GM21619 (cell line): ENCODE results near the gene HIVEP3.

Experiments
- ATAC-seq: cut with Tn5 transposase; IDR thresholded peaks from one replicate; pipeline ENCODE4 v1.9.1; 2021; ENCODE audit not compliant: unreplicated experiment

HIVEP3 gene

DNA sequence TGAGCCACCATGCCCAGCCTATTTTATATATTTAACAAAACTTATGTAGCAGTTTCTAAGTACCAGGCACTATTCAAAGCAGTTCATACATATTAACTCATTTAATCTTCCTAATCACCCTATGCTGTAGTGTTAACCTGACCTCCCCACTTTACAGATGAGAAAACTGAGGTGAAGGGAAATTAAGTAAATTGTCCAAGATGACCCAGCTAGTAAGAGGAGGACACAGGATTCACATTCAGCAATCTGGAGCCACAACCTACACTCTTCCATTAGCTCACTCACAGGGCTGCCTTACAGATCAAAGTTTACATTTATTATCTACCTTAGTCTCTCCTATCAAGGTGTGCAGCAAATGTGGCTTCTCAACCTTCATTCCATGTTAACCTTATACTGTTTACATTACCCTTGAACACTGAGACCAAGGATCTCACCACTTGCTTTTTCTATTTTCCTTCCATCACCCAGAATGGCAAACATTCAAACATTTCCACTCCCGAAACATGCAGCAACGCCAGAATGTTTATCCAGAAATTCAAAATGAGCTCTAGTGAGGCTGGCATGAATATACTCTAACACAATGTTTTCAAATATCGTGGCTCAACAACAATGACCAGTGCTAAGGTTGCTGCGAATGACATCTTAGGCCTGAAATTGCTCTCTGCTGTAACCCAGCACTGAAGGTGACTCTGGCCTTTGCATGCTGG, 24.5 kb downstream of the HIVEP3 start:
- no peak for ATAC-seq

DNA sequence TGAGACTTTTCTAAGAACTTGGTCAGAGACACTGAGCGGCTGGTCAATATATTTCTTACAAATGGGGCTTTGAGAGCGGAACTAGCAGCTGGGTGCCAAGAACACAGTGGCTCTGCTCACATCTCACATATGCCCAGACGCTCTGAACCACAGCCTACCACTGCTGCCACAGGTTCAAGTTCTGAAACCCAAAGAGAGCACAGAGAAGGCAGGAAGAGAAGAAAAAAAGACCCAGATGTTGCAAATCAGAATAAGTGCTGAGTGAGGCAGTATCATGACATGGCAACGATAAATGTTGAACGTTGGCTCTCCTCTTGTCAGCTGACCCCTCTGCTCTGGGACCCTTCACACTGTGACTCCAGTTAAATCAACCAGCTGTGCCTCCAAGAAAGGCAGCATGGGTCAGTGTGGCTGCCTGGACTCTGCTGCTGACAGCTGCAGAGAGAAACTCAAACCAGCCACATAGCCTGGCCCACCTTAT, 26.4 kb downstream of the HIVEP3 start:
- no peak for ATAC-seq

DNA sequence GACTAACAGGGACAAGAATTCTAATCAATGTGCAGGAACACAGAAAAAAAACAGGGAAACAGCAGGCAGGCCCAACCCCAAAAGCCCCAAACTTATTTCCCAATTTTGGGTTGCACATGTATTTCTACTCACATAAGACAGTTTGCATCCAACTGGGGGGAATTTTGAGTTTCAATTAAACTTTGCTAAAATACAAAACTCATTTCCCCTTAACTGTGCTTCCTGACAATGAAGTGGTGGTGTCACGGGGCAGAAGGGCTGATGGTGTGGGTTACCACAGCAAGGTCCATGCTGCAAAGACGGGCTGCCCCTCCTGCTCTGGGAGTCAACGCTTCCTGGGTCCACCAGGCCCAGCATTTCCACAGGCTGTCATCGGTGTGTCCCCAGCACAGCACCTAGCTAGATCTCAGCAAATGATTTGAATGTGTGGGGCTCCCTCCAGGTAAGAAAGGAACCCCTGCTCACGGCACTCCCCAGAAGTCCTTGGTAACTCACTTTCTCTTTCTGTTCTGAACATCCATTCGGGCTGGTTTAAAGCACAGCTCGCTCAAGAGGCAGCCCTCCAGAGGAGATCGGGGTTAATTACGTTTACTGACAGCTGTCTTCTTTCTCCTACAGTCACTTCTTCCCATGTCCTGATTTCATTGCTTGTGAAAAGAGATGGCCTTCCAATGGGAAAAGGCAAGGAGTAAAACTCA, 27.4 kb downstream of the HIVEP3 start:
- peak; percentile 92 for ATAC-seq

DNA sequence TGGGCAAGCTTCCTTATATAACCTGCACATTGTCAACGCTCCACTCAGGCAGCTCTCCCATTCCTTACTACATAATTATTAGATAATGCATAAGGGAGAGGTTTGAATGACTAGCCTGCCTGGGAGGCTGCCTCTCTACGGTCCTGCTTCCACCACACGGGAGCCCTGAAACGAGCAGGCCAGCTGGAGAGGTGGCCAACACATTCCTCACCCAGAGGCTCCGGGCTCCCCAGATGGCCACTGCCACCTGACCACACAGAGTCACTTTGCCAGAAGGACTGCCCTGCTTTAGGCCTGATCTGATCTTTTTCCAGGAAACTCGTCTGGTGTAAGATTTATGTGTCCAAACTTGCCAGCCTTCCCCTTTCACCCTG, 27.9 kb downstream of the HIVEP3 start:
- no peak for ATAC-seq

DNA sequence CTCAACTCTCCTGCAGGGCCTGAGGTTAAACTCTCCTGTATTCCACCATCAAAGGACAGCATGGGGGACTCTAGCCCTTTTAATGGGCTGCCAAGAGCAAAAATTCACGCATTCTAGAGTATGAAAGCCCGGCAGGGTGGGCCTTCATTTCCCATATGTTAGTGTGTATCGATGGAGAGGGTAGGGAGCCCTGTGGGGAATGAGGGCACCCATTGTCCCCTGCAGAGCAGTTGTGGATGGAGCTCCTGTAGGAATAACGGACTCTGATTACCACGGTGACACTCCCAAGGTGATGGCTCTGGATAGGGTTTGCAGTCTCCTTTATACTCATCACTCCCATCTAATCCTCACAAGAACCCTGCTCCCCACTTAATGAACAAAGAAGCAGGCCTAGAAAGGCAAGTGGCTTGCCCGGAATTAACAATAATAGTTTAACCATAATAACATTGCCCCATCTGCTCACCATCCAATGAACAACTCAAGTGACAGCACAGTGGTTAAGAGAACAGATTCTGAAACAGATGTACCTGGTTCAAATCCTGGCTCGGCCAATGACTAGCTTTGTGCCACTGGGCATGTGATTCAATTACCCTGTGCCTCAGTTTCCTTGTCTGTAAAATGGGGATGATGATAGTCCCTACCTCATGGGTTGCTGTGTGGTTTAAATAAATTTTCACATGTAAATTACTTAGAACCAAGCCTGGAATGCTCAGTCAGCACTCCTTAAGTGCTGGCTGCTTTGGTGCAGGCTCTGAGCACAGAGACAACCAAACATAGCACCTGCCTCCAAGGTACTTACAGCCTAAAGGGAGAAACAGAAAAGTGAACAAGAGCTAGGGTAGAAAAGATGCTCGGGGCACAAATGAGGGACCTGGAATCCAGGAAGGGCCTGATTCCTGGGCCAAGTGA, 29.0 kb downstream of the HIVEP3 start:
- no peak for ATAC-seq

DNA sequence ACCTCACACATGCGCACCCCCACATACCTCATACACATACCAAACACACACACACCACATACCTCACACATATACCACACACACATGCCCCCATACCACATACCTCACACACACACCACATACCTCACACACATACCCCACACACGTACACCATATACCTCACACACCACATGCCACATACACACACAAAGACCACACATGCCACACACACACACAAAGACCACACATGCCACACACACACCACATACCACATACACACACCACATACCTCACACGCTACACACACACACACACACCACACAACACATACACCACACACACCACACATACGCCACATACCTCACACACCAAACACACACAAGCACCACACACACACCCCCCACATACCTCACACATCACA, 30.0 kb downstream of the HIVEP3 start:
- no peak for ATAC-seq

DNA sequence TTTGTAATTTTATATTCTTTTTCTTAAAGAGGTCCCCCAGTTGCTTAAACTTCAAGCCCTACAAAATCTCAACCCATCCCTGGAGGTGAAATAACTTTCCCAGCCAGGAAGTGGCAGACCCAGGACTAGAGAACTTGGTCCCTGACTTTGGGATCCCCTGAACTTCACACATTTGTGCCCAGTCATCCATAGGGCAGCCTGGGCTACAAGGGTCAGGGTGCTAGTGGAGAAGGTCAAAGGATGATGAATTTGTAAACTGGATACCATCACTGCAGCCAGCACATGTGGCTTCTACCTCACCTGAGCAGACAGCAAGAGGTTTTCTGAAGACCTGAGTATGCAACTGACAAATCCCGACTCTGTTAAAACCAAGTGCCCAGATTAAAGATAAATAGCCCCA, 31.4 kb downstream of the HIVEP3 start:
- ATAC-seq: no peak

DNA sequence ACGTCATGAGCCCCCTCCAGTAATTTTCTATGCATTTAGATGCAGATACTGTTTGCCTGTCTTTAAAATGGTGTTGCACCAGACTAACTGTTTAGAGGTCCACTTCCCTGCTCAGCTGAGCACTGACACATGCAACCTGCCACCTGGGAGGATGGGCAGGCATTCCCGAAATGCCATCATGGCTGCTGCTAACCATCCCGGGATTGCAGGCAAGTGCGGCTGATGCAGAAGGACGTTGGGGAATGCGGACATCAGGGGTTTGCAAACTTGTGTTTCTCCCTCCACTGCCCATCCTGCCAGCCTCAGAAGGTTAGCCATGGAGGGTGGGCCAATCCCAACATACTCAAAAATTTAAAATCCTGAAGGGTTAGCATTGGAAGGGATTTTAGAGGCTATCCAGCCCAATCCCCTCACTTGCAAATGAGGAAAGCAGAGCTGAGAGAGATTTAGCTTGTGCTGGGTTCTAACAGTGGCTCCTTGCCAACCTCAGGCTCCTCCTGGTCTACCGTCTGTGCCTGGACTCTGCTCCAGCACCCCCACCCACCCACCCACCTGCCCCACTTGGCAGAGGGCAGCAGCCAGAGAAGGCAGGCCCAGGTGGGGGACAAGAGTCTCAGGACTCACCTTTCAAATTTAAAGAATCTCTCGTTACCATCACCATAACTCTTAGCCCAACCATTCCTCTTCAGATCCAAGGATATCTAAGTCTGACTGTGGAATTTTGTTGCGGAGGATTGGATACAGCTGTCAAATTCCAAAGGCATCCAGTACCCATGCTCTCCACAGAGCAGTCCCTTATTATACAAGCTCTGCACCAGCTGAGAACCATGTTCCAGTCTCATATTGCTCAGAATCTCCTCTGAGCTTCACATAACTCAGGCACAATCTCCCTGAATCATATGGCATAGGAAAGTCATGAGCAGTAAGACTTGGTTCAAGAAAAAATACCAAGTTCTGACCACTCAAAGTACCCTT, 34.2 kb downstream of the HIVEP3 start:
- ATAC-seq: no peak

DNA sequence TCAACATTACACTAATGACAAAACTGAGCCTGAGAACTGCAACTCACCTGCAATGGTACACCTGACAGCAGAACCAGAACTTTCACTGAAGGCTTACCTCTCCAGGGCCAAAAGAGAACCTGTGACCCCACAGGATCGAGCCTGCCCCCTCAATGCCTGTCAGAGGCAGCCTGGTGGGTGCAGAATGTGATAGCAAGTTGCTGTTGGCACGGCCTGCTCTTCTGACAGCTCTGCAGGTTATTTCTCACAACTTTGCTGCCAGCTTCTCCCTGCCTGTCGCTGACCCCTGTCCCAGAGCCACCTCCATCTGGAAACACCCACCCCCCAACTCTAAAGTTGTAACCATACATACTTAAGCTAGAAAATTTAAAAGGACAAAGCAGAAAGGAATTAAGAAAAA, 35.2 kb downstream of the HIVEP3 start:
- no peak for ATAC-seq

DNA sequence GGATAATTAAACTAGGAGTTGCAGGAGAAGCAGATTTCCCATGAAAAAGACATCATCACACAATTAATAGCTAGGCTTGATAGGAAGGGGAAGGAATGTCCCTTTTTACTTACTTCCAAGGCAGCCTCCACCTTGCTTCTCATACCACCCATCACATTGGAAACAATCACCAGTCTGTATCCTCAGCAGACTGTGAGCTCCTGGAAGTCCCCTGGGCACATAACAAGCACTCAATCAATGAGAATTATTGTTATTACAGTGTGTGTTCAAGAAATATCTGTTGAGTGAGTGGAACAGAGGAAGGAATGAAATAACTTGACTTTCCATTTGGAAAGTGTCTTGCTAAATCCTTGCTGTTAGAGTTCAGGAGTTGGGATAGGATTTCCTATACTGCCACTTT, 36.2 kb downstream of the HIVEP3 start:
- no peak for ATAC-seq

DNA sequence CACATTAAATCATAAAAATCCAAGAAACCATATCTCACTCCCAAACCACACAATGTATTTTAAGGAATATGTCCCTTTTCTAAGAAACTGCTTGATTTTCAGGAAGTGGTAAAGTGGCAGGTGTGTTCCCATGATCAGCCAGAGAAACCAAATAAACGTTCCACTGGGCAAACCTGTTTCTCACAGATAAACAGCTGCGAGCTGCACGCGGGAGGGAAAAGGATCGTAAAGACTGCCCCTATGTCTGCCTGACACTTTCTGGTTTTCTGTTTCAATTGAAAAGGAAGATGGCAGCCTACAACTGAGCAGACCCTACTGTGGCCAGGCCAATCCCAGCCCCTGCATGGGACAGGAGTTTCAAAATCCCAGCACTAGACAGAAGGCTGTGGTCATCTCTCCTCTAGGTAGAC, 36.6 kb downstream of the HIVEP3 start:
- no peak for ATAC-seq

DNA sequence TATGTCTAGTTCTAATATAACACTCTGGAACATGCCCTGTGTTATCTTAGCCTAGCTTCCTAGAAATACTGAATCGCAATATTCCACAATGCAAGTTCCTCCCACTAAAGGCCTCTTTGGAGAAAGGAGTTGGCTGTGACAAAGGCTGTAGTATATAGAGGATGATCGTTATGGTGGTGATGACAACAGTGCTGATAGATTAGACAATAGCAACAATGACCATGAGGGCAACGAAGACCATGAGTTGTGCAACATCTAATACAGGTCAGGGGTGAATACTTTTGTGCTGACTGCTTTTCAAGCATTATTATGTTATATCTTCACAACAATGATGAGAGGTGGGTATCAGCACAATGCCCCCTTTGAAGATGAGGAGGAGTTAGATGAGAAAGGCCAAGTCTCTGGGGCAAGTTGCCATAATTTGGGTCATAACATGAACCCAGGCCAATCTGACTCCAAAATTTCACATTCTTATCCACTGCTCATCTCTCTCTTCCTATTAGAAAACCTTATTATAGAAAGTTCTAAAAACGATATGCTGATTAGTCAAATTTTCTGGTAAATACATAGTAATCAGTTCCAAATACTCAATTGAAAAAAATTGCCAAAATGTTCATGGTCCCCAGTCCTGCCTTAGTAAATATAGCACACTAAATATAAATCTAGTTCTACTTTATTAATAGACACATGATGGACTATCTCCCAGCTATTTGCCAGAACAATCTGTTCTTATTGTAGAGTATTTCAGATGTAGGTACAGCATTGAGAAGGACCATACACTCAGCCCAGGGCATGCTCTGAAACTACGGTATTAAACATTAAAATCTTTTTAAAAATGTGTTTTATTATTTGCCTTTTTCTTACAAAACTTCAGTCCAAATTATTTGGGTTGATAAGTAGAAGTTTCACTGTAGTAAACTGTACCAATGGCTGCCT, 37.5 kb downstream of the HIVEP3 start:
- no peak for ATAC-seq

DNA sequence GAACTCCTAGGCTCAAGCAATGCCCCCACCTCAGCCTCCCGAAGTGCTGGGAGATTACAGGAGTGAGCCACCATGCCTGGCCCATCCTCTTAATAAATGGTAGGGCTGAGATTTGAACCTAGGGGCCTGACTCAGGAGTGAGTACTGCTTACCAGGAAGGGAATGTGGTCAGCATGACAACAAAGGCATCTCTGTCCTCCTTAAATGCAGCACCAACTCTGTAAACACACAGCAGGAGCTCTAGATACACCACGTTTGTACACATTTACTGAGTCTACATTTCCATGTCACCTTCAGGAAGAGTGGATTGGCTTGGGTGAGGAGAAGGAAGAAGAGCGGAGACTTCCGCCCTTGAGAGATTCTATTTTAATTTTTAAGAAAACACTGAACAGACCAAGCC, 38.5 kb downstream of the HIVEP3 start:
- no peak for ATAC-seq

DNA sequence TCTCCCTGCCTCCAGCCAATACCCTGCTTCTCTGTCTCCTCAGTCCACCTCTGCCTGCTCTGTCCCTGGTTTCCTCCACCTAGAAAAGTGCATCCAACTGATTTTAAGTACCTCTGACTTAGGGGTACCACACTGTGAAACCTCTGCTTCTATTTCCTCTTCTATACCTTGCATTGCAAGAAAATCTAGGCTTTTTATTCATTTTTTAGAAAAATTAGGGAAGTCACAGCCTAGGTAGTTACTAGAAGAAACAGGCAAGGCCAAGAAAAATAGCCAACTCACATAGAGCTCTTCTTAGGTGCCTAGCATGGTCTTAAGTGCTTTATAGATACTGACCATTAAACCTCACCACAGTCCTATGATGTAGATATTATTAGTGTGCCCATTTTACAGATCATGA, 39.1 kb downstream of the HIVEP3 start:
- ATAC-seq: no peak

DNA sequence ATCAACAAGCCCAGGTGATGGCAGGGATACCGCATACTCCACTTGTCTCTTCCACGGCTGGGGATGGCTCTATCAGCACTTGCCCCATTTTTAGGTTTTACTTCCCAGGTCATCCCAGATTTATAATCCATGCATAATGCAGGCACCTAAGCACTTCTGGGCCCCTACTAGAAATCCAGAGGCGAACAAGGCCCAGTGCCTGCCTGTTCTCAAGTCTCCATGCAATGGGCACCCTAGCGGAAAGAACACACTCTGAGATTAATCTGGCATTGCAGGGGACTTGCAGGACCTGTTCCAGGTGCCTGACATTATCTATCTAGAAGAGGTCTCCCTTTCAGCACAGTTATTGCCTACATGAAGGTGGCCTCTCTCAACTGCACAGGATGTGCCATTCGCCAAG, 39.8 kb downstream of the HIVEP3 start:
- ATAC-seq: no peak

DNA sequence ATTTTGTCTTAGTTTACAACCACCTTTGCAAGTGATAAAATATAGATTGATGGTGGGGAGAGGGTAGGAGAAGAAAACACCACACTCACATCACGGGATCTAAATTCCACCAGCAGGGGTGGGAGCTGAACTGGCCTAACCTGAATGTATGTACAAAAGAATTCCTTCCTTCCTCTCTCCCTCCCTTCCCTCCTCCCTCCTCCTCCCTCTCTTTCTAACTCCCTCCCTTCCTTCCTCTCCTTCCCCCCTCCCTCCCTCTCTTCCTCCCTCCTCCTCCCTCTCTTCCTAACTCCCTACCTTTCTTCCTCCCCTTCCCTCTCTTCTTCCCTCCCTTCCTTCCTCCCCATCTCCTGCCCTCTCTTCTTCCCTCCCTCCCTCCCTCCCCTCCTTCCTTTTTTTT, 40.2 kb downstream of the HIVEP3 start:
- no peak for ATAC-seq

DNA sequence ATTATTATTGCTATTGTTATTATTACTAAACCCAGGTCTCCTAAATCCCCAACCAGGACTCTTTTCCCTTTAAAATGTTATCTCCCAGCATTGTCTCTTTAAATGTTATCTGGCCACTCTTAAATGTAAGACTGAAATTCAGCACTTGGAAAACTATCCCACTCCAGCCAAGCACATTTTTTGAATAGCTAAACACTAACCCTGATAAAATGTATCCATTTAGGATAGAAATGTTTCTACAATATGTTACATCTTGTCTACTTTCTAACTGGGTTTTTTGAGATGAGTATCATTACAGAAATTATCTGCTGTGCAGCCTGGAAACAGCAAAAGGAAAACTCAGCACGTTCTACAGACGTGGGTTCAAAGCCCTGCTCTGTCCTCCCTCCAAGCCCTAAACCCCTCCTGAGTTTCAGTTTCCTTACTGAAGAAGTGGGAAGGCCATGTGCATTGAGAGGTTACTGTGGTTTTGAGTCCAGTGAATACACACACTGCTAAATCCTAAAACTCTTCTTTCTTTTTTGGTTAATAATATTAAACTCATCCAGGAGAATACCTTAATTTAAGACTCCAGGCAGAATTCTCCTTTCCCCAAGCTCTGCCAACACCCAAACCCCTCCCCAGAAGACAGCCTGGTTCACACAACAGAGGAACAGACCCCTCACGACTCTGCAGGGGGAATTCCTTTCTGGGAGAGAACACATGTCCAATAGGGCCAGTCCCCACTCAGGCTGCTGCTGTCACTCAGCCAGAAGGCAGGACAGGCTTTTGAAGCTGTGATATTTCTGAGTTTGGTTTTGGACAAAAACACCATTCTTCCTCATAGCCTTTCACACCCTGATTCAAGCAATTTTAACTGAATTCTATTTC, 41.9 kb downstream of the HIVEP3 start:
- no peak for ATAC-seq

DNA sequence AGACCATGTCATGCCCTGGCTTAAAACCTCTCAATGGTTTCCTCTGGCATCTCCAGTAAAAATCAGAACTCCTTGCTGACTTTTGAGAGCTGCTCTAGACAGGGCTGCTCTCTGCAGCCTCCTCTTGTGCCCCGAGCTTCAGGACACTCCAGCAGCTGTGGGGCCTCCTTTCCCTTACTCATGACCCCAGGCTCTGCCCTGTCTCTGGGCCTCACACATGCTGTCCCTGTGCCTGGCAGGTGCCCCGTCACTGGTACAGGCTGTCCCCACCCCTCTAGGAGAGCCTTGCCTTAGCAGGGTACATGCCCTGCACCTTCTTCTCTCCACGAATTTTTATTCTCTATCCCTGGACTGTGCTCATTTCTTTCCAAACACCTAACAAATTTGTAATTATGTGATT, 43.2 kb downstream of the HIVEP3 start:
- ATAC-seq: no peak
